HFFc6 (cell line): ENCODE results near the gene C6orf52. TPM values are rescaled to one million over a fixed set of nuclear protein-coding genes. Genes with fewer than 3 reads are reported as not detected.

ENCODE experiments used
- DNase-seq: peaks from one replicate; pipeline ENCODE4 v3.0.0-alpha.2; 2018
- H3K27ac Mint-ChIP-seq: 2 replicates; pipeline ENCODE4 v1.8.0; 2020; ENCODE audit warnings: mild to moderate bottlenecking, mixed read lengths
- H3K27me3 Mint-ChIP-seq: 2 replicates; pipeline ENCODE4 v1.8.0; 2021; ENCODE audit warnings: mild to moderate bottlenecking, moderate library complexity, mixed read lengths; ENCODE audit not compliant: insufficient read depth
- H3K36me3 Mint-ChIP-seq: 2 replicates; pipeline ENCODE4 v1.8.0; 2021; ENCODE audit warnings: low read depth, mixed read lengths
- H3K4me1 Mint-ChIP-seq: 2 replicates; pipeline ENCODE4 v1.8.0; 2020; ENCODE audit warnings: low read depth, mixed read lengths
- H3K4me3 Mint-ChIP-seq: 2 replicates; pipeline ENCODE4 v1.8.0; 2020; ENCODE audit warnings: mild to moderate bottlenecking, moderate library complexity, mixed read lengths
- H3K9me3 Mint-ChIP-seq: 2 replicates; pipeline ENCODE4 v1.8.0; 2020; ENCODE audit warnings: mild to moderate bottlenecking, mixed read lengths
- CTCF ChIP-seq: fragments of 200-600 bp; sonication (generic); IDR thresholded peaks from 2 replicates; pipeline ENCODE4 v1.5.0; 2021; ENCODE audit warnings: antibody characterized with exemption, mild to moderate bottlenecking
- total RNA-seq, 6 experiments: library from RNA; stranded (reverse); fragmentation: NEBNext Ultra II Directional; extraction: Animal tissue kit (Norgen Biotek cat#: 25700); gene quantifications; 2 replicates in 1 of 6; 3 replicates in 5 of 6; pipeline ENCODE4 v1.2.3, GENCODE V29; 2021

The C6orf52 gene
- total RNA-seq, 6 experiments from 2014 or later, result not detected

- Mint-ChIP-seq H3K4me1 (no peaks in the 10 kb centered on the region), H3K4me3 (no peak overlapping the region), H3K36me3 (no peaks in the 10 kb centered on the region), H3K9me3 (no peaks in the 10 kb centered on the region), H3K27ac (no peak overlapping the region), H3K27me3 (peaks cover 4% of the 10 kb centered on the region)
- TF ChIP-seq CTCF, result no peak
- no peak for DNase-seq
Observed at GRCh38 chr6:10685092-10685915, 9.1 kb downstream of the C6orf52 start.

- no peak overlapping the region for H3K27ac Mint-ChIP-seq
Observed at GRCh38 chr6:10684618-10685017, 9.8 kb downstream of the C6orf52 start.

GRCh38 chr6:10682355-10682988 lies 11.9 kb downstream of the C6orf52 start:
- Mint-ChIP-seq H3K9me3 (no peaks in the 10 kb centered on the region), H3K4me3 (no peak overlapping the region), H3K4me1 (no peaks in the 10 kb centered on the region), H3K36me3 (no peaks in the 10 kb centered on the region), H3K27ac (no peak overlapping the region), H3K27me3 (peaks cover 4% of the 10 kb centered on the region)
- DNase-seq, result no peak
- no peak for TF ChIP-seq CTCF

More at GRCh38 chr6:10684618-10685017, 9.8 kb downstream of the C6orf52 start:
- TF ChIP-seq CTCF, result no peak
- Mint-ChIP-seq H3K36me3 (no peaks in the 10 kb centered on the region), H3K9me3 (no peaks in the 10 kb centered on the region), H3K4me1 (no peaks in the 10 kb centered on the region), H3K4me3 (no peak overlapping the region), H3K27me3 (peaks cover 4% of the 10 kb centered on the region)
- no peak for DNase-seq

GRCh38 chr6:10681795-10682194 lies 12.6 kb downstream of the C6orf52 start:
- Mint-ChIP-seq H3K4me3 (no peak overlapping the region), H3K9me3 (no peaks in the 10 kb centered on the region), H3K4me1 (no peaks in the 10 kb centered on the region), H3K36me3 (no peaks in the 10 kb centered on the region), H3K27me3 (peaks cover 4% of the 10 kb centered on the region), H3K27ac (no peak overlapping the region)
- DNase-seq, result no peak
- TF ChIP-seq CTCF, result no peak

GRCh38 chr6:10678456-10678855 lies 16.0 kb downstream of the C6orf52 start:
- no peak for DNase-seq
- Mint-ChIP-seq H3K4me3 (no peak overlapping the region), H3K27me3 (peaks cover 2% of the 10 kb centered on the region), H3K4me1 (no peaks in the 10 kb centered on the region), H3K27ac (no peak overlapping the region), H3K9me3 (no peaks in the 10 kb centered on the region), H3K36me3 (no peaks in the 10 kb centered on the region)
- TF ChIP-seq CTCF, result no peak
